Ishikawa (cell line): ENCODE data around the gene PIP4K2C.

ENCODE experiments used
- CEBPB ChIP-seq: IDR thresholded peaks from 2 replicates; pipeline ENCODE4 v1.6.1; 2012
- CREB1 ChIP-seq: IDR thresholded peaks from 2 replicates; pipeline ENCODE4 v1.6.1; 2012; ENCODE audit warnings: low read depth
- EGR1 ChIP-seq: IDR thresholded peaks from 2 replicates; pipeline ENCODE4 v1.6.1; 2012
- EP300 ChIP-seq: IDR thresholded peaks from 2 replicates; pipeline ENCODE4 v1.6.1; 2012; ENCODE audit warnings: borderline replicate concordance
- FOXM1 ChIP-seq: IDR thresholded peaks from 2 replicates; pipeline ENCODE4 v1.6.1; 2012; ENCODE audit warnings: low read depth, borderline replicate concordance
- NFIC ChIP-seq: IDR thresholded peaks from 2 replicates; pipeline ENCODE4 v1.6.1; 2012
- RAD21 ChIP-seq: IDR thresholded peaks from 2 replicates; pipeline ENCODE4 v1.6.1; 2012; ENCODE audit warnings: low read depth
- TAF1 ChIP-seq: IDR thresholded peaks from 2 replicates; pipeline ENCODE4 v1.6.1; 2012; ENCODE audit warnings: low read depth, mild to moderate bottlenecking
- TEAD4 ChIP-seq: IDR thresholded peaks from 2 replicates; pipeline ENCODE4 v1.6.1; 2012
- YY1 ChIP-seq: IDR thresholded peaks from 2 replicates; pipeline ENCODE4 v1.6.1; 2012; ENCODE audit warnings: low read depth
- ZBTB7A ChIP-seq: IDR thresholded peaks from 2 replicates; pipeline ENCODE4 v1.6.1; 2012; ENCODE audit warnings: low read depth
- TF ChIP-seq, protein P1 (sequence below): IDR thresholded peaks from 2 replicates; pipeline ENCODE4 v1.6.1; 2012; ENCODE audit warnings: low read depth, mild to moderate bottlenecking
- TF ChIP-seq, protein P2 (sequence below): IDR thresholded peaks from 2 replicates; pipeline ENCODE4 v1.6.1; 2012

DNA sequence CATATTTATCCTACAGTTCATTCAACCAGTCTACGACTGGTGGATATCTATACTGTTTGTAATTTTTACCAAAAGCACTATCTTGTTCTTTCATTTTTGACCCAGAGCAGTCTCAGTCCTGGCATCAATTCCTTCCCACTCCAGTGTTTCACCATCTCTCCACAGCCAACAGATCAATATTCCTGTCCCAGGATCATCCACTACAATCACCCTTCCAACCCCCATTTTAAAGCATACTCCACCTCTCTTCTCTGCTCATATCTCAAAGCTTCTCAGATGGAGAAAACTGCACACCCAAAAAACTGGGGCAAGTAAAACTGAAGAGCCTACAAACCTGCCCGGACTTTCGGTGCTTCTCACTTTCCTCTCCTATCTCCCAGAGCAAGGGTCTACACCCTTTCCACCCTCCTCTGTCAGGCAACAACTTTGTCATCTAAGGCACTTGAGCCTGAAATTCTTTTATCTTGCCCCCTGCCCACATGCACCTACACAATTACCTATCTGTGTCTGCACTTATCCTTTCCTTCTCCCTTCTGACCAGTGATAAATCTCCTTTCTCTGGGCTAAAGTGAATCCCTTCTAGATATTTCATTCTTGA is 4.1 kb upstream of the PIP4K2C start:
- no peak for TF ChIP-seq CREB1
- TF ChIP-seq, protein P1, sequence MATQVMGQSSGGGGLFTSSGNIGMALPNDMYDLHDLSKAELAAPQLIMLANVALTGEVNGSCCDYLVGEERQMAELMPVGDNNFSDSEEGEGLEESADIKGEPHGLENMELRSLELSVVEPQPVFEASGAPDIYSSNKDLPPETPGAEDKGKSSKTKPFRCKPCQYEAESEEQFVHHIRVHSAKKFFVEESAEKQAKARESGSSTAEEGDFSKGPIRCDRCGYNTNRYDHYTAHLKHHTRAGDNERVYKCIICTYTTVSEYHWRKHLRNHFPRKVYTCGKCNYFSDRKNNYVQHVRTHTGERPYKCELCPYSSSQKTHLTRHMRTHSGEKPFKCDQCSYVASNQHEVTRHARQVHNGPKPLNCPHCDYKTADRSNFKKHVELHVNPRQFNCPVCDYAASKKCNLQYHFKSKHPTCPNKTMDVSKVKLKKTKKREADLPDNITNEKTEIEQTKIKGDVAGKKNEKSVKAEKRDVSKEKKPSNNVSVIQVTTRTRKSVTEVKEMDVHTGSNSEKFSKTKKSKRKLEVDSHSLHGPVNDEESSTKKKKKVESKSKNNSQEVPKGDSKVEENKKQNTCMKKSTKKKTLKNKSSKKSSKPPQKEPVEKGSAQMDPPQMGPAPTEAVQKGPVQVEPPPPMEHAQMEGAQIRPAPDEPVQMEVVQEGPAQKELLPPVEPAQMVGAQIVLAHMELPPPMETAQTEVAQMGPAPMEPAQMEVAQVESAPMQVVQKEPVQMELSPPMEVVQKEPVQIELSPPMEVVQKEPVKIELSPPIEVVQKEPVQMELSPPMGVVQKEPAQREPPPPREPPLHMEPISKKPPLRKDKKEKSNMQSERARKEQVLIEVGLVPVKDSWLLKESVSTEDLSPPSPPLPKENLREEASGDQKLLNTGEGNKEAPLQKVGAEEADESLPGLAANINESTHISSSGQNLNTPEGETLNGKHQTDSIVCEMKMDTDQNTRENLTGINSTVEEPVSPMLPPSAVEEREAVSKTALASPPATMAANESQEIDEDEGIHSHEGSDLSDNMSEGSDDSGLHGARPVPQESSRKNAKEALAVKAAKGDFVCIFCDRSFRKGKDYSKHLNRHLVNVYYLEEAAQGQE = no peak
- TF ChIP-seq CEBPB = no peak
- no peak for TF ChIP-seq RAD21
- no peak for TF ChIP-seq EP300
- TF ChIP-seq FOXM1 = no peak
- TF ChIP-seq, protein P2, sequence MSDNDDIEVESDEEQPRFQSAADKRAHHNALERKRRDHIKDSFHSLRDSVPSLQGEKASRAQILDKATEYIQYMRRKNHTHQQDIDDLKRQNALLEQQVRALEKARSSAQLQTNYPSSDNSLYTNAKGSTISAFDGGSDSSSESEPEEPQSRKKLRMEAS = no peak
- no peak for TF ChIP-seq YY1
- TF ChIP-seq NFIC = no peak
- TF ChIP-seq EGR1 = no peak
- TF ChIP-seq TAF1 = no peak
- TF ChIP-seq ZBTB7A = no peak
- TF ChIP-seq TEAD4 = no peak
